Right atrium auricular region (tissue), 2 donors: ENCODE results near the gene LRRC15. TPM values are rescaled to one million over a fixed set of nuclear protein-coding genes. Genes with fewer than 3 reads are reported as not detected.

Source experiments
- DNase-seq: peaks from one replicate; pipeline ENCODE4 v3.0.0-alpha.2; 2019; ENCODE audit warnings: low spot score
- H3K27ac ChIP-seq, 2 donors: fragments of 200-600 bp; sonication (generic); 1 replicate in 1 of 2; 2 replicates in 1 of 2; pipeline ENCODE4 v1.5.1; 2016 to 2019
- H3K27me3 ChIP-seq, 2 donors: fragments of 200-600 bp; sonication (generic); one replicate each; pipeline versions ENCODE4 v1.5.1 to v1.6.0; 2017 to 2019
- H3K36me3 ChIP-seq: fragments of 200-600 bp; sonication (generic); one replicate; pipeline ENCODE4 v1.5.1; 2016
- H3K4me1 ChIP-seq, 2 donors: fragments of 200-600 bp; sonication (generic); one replicate each; pipeline versions ENCODE4 v1.5.1 to v1.6.0; 2017 to 2019
- H3K4me3 ChIP-seq, 2 donors: fragments of 200-600 bp; sonication (generic); 1 replicate in 1 of 2; 2 replicates in 1 of 2; pipeline ENCODE4 v1.5.1; 2017 to 2019; ENCODE audit warnings: mild to moderate bottlenecking in 1 of 2, moderate library complexity in 1 of 2
- H3K9me3 ChIP-seq, 2 donors: fragments of 200-600 bp; sonication (generic); one replicate each; pipeline ENCODE4 v1.5.1; 2019
- CTCF ChIP-seq, 2 donors: fragments of 200-600 bp; sonication (generic); IDR thresholded peaks; one replicate each; pipeline ENCODE4 v1.5.1; 2019; ENCODE audit warnings: antibody characterized with exemption in 2 of 2
- total RNA-seq, 2 donors: library from RNA; depleted of rRNA; stranded (reverse); fragments of >200 nt; gene quantifications; one replicate each; pipeline ENCODE4 v1.1.0, GENCODE V29; 2016

The LRRC15 gene
- total RNA-seq, 2 donors from 2014 or later = 0.07 to 0.08 TPM

DNA sequence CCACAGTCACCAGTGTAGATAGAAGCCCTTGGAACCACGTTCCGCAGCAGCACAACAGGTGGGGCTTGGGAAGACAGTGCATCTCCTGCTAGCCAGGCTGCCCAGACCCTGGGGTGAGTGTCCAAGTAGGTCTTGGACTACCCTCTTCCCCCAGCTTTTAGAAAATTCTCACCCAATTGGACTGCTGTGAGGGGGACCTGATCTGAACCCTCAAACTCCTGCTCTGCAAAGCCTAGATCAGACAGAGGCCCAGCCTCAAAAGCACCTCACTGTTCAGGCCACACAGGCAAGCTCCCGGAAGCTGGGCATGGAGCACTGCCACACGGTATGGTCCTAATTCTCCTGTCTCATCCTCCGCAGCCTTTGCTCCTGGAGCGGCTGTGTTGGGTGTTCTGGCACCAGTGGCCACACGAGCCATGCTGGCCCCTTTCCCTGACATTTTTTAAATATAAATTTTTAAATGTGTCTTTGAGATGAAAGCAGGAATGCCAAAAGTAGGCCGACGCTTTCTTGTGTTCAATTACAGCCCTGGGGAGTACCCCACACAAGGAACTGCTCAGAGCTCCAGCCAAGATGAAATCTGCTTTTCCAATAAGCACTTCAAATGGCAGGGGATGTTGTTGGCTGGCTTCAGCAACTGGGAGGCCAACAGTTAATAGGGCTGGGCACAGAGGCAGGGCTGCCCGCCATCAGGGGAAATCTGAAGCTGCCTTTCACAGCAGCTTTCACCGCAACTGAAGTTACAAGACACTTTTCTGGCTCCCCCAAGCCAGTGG lies 59.3 kb downstream of the LRRC15 start:
- DNase-seq = no peak
- H3K4me1 ChIP-seq = peaks cover 0 to 16% of the 10 kb centered on the region in 2 donors

DNA sequence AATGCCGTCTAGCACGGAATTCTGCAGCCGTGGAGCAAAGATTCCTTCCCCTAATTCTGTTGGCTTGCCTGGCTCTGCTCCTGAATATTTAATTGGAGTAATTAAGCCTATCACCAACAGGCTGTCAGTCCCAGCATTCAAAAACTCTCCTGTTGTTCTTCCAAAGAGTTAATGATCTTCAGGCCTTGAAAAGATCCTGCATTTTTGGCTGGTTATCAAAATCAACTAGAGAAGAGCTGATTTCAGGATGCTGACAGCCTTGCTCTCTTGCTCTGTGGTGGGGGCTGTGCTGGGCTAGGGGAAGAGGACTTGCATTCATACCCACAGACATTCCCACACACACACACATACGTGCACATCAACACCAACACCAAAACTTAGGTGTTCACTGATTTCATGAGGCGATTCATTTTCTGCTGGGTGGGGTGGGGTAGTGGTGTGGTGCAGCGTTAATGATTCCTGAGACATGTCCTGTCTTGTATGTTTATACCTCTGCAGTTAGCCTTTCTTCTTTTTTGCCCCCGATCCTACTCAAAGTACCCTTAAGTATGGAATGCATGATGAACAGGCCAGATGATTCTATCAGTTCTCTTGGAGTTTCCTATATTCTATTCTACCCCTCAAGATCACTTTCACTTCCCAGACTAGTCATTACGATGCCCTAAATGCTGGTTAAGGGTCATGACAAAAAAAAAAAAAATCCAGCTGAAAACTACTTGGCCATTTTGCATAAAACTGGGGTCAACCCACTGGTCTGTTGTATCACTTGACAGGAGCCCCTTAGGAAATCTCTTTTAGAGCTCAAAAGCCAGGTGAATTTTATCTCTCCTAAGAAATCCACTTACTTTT lies 60.7 kb downstream of the LRRC15 start:
- no peaks in the 10 kb centered on the region for H3K36me3 ChIP-seq
- no peak for TF ChIP-seq CTCF (IDR thresholded peaks at IDR 0.05)
- no peaks in the 10 kb centered on the region for H3K27me3 ChIP-seq
- no peaks in the 10 kb centered on the region for H3K9me3 ChIP-seq
- peaks cover 0 to 7% of the 10 kb centered on the region in 2 donors for H3K4me1 ChIP-seq
- H3K4me3 ChIP-seq = no peak overlapping the region
- DNase-seq = no peak
- no peak overlapping the region for H3K27ac ChIP-seq

More for the DNA sequence above, 59.3 kb downstream of the LRRC15 start:
- Histone ChIP-seq H3K27me3 (no peaks in the 10 kb centered on the region), H3K36me3 (no peaks in the 10 kb centered on the region), H3K9me3 (no peaks in the 10 kb centered on the region), H3K4me3 (no peak overlapping the region), H3K27ac (no peak overlapping the region)
- TF ChIP-seq CTCF (IDR thresholded peaks at IDR 0.05) = no peak

GRCh38 chr3:194307849-194308248 lies 61.7 kb downstream of the LRRC15 start:
- Histone ChIP-seq H3K9me3 (no peaks in the 10 kb centered on the region), H3K27ac (no peak overlapping the region), H3K4me1 (no peaks in the 10 kb centered on the region), H3K4me3 (no peak overlapping the region), H3K27me3 (no peaks in the 10 kb centered on the region), H3K36me3 (no peaks in the 10 kb centered on the region)
- DNase-seq = no peak
- no peak for TF ChIP-seq CTCF (IDR thresholded peaks at IDR 0.05)

DNA sequence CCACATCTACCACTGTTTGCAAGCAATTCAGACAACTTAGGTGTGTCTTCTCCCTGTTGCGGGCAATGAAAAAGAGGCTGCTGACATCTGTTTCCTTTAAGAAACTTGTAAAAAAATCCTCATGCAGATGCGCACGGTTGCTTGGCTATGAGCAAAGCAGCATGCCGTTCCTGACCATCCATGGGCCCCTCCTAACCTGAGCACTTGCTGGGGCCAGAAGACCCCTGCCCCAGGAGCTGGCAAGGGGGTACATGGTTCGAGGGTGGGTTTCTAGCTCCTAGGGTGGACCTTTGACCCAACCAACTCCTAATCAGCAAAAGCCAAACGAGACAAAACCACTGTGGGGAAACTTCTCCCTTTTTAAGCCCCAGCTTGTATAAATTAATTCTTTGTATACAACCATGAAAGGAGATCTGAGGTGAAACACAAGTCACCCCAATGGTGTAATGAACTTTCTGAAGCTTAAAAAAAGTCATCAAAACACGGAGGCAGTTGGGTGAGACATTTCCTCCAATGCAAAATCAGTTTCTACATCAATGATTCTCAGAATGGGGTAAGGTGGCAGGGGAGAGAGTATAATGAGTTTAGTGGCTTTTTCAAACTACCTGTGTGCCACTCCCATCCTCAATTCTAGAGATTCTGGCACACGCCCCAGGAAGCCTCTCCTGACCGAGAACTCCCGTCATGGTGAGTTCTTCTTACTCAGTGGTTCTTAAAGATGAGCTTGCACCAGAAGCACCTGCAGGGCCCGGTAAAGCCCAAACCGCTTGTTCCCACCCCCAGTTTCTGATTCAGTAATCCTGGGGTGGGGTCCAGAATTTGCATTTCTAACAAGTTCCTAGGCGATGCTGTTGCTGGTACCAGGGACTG lies 62.5 kb downstream of the LRRC15 start:
- Histone ChIP-seq H3K36me3 (no peaks in the 10 kb centered on the region), H3K27ac (no peak overlapping the region), H3K9me3 (no peaks in the 10 kb centered on the region), H3K4me3 (no peak overlapping the region), H3K27me3 (no peaks in the 10 kb centered on the region), H3K4me1 (no peaks in the 10 kb centered on the region)
- DNase-seq = no peak
- no peak for TF ChIP-seq CTCF (IDR thresholded peaks at IDR 0.05)

DNA sequence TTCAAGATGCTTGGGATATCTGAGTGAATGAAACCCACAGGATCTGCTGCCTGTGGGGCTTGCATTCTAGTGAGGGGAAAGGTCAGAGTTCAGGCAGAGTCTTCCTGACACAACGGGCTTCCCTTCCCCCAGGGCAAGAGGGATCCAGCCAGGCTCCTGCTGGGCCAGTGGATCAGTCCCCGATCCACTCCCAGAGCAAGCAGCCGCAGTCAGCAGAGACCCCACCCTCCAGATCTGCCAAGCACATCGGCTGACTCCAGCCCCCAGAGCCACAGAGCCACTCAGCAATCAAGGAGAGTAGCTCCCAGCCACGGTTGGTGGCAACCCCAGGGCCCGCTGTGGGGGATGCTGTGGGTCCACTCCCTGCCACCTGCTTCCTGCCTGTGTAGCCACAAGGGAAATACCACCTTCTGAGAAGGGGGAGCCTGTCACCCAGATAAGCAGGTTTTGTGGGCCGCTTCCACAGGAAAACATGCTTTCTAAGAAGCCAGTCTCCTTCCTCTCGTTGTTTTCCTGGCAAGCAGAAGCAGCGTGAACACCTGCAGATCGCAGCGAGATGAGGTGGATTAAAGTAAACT lies 63.3 kb downstream of the LRRC15 start:
- DNase-seq = no peak
- Histone ChIP-seq H3K36me3 (no peaks in the 10 kb centered on the region), H3K4me1 (no peaks in the 10 kb centered on the region), H3K27me3 (no peaks in the 10 kb centered on the region), H3K27ac (no peak overlapping the region), H3K9me3 (no peaks in the 10 kb centered on the region), H3K4me3 (no peak overlapping the region)
- no peak for TF ChIP-seq CTCF (IDR thresholded peaks at IDR 0.05)
